Hematopoietic multipotent progenitor cell treated with erythropoietin and hydrocortisone succinate and interleukin-3 and kit ligand, for 6 days (in vitro differentiated cells): Measurements from ENCODE around the gene ACP1.

ENCODE experiments used
- DNase-seq: peaks from one replicate; pipeline ENCODE4 v3.0.0-alpha.2; 2015

Gene ACP1

GRCh38 chr2:282371-283263, 17.9 kb downstream of the ACP1 start:
- no peak for DNase-seq

- DNase-seq = no peak
Observed at GRCh38 chr2:283996-284794, 19.4 kb downstream of the ACP1 start.

- no peak for DNase-seq
Observed at GRCh38 chr2:284896-285492, 20.2 kb downstream of the ACP1 start.

- no peak for DNase-seq
Observed at GRCh38 chr2:285531-285930, 20.8 kb downstream of the ACP1 start.

GRCh38 chr2:286035-286434, 21.3 kb downstream of the ACP1 start:
- DNase-seq = no peak

- DNase-seq = no peak
Observed at GRCh38 chr2:286774-287392, 22.1 kb downstream of the ACP1 start.

GRCh38 chr2:287471-287885, 22.7 kb downstream of the ACP1 start:
- peak; percentile 41 for DNase-seq

- DNase-seq = peak; percentile 14
Observed at GRCh38 chr2:287911-288757, 23.4 kb downstream of the ACP1 start, which contains the start of gene ALKAL2. Gene ALKAL2, minus strand, starts transcription at chr2:288091. Its CDS starts 256 bp downstream, at chr2:287835.

- peak; percentile 13 for DNase-seq
Observed at GRCh38 chr2:288758-289361, 24.1 kb downstream of the ACP1 start.

GRCh38 chr2:289362-290089, 24.8 kb downstream of the ACP1 start:
- peak; percentile 34 for DNase-seq

- peak; percentile 79 for DNase-seq
Observed at GRCh38 chr2:290090-290722, 25.5 kb downstream of the ACP1 start.

GRCh38 chr2:295090-295489, 30.3 kb downstream of the ACP1 start:
- no peak for DNase-seq

GRCh38 chr2:296354-296753, 31.6 kb downstream of the ACP1 start:
- no peak for DNase-seq

GRCh38 chr2:305366-305765, 40.6 kb downstream of the ACP1 start:
- DNase-seq = no peak

- no peak for DNase-seq
Observed at GRCh38 chr2:309148-309953, 44.6 kb downstream of the ACP1 start.

- no peak for DNase-seq
Observed at GRCh38 chr2:309954-310510, 45.3 kb downstream of the ACP1 start.

GRCh38 chr2:310994-311393, 46.2 kb downstream of the ACP1 start:
- DNase-seq = no peak

- DNase-seq = no peak
Observed at GRCh38 chr2:313991-314390, 49.2 kb downstream of the ACP1 start.
